DMS79 (cell line): Measurements from ENCODE around the gene DUSP7.

Experiments
- DNase-seq: peaks from one replicate; lab custom pipeline; 2025; lab: John Stamatoyannopoulos, UW

Gene DUSP7

GRCh38 chr3:52086976-52087663 lies 30.7 kb upstream of the DUSP7 start:
- no peak for DNase-seq

GRCh38 chr3:52086461-52086860 lies 30.1 kb upstream of the DUSP7 start:
- no peak for DNase-seq

- no peak for DNase-seq
Observed at GRCh38 chr3:52085681-52086282, 29.4 kb upstream of the DUSP7 start.

- DNase-seq = no peak
Observed at GRCh38 chr3:52084954-52085680, 28.7 kb upstream of the DUSP7 start.

GRCh38 chr3:52084216-52084945 lies 28.0 kb upstream of the DUSP7 start:
- DNase-seq = no peak

- DNase-seq = no peak
Observed at GRCh38 chr3:52083556-52084087, 27.3 kb upstream of the DUSP7 start.

GRCh38 chr3:52082951-52083350 lies 26.6 kb upstream of the DUSP7 start:
- no peak for DNase-seq

GRCh38 chr3:52080830-52081719 lies 24.7 kb upstream of the DUSP7 start:
- no peak for DNase-seq

GRCh38 chr3:52079958-52080357 lies 23.6 kb upstream of the DUSP7 start:
- no peak for DNase-seq

- DNase-seq = no peak
Observed at GRCh38 chr3:52078781-52079560, 22.6 kb upstream of the DUSP7 start.

GRCh38 chr3:52077925-52078324 lies 21.6 kb upstream of the DUSP7 start:
- peak; percentile 15 for DNase-seq

GRCh38 chr3:52076896-52077780 lies 20.8 kb upstream of the DUSP7 start:
- DNase-seq = no peak

GRCh38 chr3:52073490-52073889 lies 17.1 kb upstream of the DUSP7 start:
- no peak for DNase-seq

GRCh38 chr3:52072471-52072870 lies 16.1 kb upstream of the DUSP7 start:
- DNase-seq = no peak

GRCh38 chr3:52072020-52072419 lies 15.6 kb upstream of the DUSP7 start:
- DNase-seq = no peak

GRCh38 chr3:52070724-52071621 lies 14.6 kb upstream of the DUSP7 start:
- DNase-seq = no peak

- no peak for DNase-seq
Observed at GRCh38 chr3:52069855-52070254, 13.5 kb upstream of the DUSP7 start.

GRCh38 chr3:52069135-52069534 lies 12.8 kb upstream of the DUSP7 start:
- DNase-seq = no peak
